Measurements from ENCODE around the gene NR4A1. TPM values are rescaled to one million over a fixed set of nuclear protein-coding genes. Genes with fewer than 3 reads are reported as not detected.

Gene NR4A1
- total and polyA plus RNA-seq, 2 of the 13 experiments (the other 11 are each of a cell fraction or from before 2014, with no cell fraction given): 5.7 to 15.2 TPM

GRCh38 chr12:52050116-52050757 is 1.0 kb upstream of the NR4A1 start (continued):
- TF ChIP-seq HNF1A (IDR thresholded peaks at IDR 0.05; ENCODE audit: low read depth) (no peak), HNF1A (CRISPR knock-in tag; IDR thresholded peaks at IDR 0.05; ENCODE audit: borderline replicate concordance) (0 out of 2 replicates have a peak, but pooled peaks have one; percentile 30), FOXA1 (IDR thresholded peaks at IDR 0.05) (no peak), FOXA1 (CRISPR knock-in tag; IDR thresholded peaks at IDR 0.05) (no peak), ZNF839 (CRISPR knock-in tag; IDR thresholded peaks at IDR 0.05; ENCODE audit: borderline replicate concordance) (no peak), ZNF225 (CRISPR knock-in tag; IDR thresholded peaks at IDR 0.05) (no peak), HDAC2 (CRISPR knock-in tag; IDR thresholded peaks at IDR 0.05) (no peak), SAP130 (CRISPR knock-in tag; IDR thresholded peaks at IDR 0.05; ENCODE audit: low read depth) (no peak), SP4 (CRISPR knock-in tag; IDR thresholded peaks at IDR 0.05) (no peak), THAP11 (CRISPR knock-in tag; IDR thresholded peaks at IDR 0.05) (no peak), ZNF143 (CRISPR knock-in tag; IDR thresholded peaks at IDR 0.05) (no peak), ZBTB25 (CRISPR knock-in tag; IDR thresholded peaks at IDR 0.05) (no peak), U2AF2 (IDR thresholded peaks at IDR 0.05; ENCODE audit: low read depth, low read length) (no peak), TBL1XR1 (IDR thresholded peaks at IDR 0.05; ENCODE audit: borderline replicate concordance, low read length, partially characterized antibody) (no peak), NR0B2 (CRISPR knock-in tag; IDR thresholded peaks at IDR 0.05) (no peak), ZNF510 (CRISPR knock-in tag; IDR thresholded peaks at IDR 0.05; ENCODE audit: low read depth) (0 out of 2 replicates have a peak, but pooled peaks have one; percentile 20), ZNF800 (CRISPR knock-in tag; IDR thresholded peaks at IDR 0.05) (peak; percentile 62; the same call in 1 of the 2 replicates), POGK (CRISPR knock-in tag; conservative IDR thresholded peaks at IDR 0.05) (no peak), SAFB2 (CRISPR knock-in tag; IDR thresholded peaks at IDR 0.05; ENCODE audit: borderline replicate concordance, low read depth) (no peak), ZNF564 (CRISPR knock-in tag; IDR thresholded peaks at IDR 0.05) (no peak), RAD51 (IDR thresholded peaks at IDR 0.05; ENCODE audit: borderline replicate concordance) (no peak), ZNF530 (CRISPR knock-in tag; IDR thresholded peaks at IDR 0.05; ENCODE audit: low read depth) (no peak)

All from HepG2 (cell line).